Measurements from ENCODE around the gene E2F4.

DNA sequence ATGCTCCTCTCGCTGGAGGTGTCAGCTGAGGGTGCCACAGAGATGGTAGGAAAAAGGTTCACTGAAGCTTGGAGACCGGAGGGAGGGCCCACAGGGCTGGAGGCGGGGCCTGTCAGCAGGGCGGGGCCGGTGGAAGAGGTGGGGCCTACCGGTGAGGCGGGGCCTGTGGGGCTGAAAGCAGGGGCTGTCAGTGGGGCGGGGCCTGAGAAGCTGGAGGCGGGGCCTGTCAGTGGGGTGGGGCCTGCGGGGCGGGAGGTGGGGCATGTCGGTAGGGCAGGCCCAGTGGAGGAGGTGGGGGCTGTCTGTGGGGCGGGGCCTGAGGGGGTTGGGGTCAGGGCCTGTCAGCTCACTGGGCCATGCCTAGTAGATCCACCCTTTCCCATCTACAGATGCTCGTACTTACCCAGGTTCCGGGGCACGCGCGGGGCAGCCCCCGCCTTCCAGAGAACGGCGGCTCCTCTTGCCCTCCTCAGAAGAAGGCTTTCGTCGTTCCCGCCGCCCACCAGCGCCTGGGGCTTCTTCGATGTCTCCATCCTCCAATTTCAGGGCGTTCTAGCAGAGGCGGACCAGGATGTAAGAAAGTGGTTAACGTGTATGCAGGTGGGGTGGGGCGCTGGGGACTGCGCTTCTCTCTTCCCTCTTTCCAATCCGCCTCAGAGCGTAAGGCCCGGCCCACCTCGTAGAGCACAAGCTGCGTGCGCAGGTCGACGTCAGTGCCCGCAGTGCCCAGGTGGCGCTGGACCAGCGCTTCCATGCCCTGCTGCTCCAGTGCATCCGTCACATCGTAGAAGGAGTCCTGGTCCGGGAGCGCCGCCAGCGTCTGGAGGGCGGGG, 44.8 kb downstream of the E2F4 start:
- TF ChIP-seq EZH2 (optimal IDR thresholded peaks at IDR 0.05; ENCODE audit: low read depth, low read length) (no peak), EZH2phosphoT487 (IDR thresholded peaks at IDR 0.05; ENCODE audit: low read length) (no peak)
- TF ChIP-seq, protein P1, sequence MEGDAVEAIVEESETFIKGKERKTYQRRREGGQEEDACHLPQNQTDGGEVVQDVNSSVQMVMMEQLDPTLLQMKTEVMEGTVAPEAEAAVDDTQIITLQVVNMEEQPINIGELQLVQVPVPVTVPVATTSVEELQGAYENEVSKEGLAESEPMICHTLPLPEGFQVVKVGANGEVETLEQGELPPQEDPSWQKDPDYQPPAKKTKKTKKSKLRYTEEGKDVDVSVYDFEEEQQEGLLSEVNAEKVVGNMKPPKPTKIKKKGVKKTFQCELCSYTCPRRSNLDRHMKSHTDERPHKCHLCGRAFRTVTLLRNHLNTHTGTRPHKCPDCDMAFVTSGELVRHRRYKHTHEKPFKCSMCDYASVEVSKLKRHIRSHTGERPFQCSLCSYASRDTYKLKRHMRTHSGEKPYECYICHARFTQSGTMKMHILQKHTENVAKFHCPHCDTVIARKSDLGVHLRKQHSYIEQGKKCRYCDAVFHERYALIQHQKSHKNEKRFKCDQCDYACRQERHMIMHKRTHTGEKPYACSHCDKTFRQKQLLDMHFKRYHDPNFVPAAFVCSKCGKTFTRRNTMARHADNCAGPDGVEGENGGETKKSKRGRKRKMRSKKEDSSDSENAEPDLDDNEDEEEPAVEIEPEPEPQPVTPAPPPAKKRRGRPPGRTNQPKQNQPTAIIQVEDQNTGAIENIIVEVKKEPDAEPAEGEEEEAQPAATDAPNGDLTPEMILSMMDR (IDR thresholded peaks at IDR 0.05; ENCODE audit: low read length) = no peak

Data from MM.1S (cell line).